Osteocyte (in vitro differentiated cells): ENCODE results near the gene CDH13. TPM values are rescaled to one million over a fixed set of nuclear protein-coding genes. Genes with fewer than 3 reads are reported as not detected.

Source experiments
- DNase-seq: peaks from one replicate; pipeline ENCODE4 v3.0.0; 2021; ENCODE audit warnings: mixed read lengths; ENCODE audit not compliant: unreplicated experiment; ENCODE audit errors: extremely low spot score
- H3K27ac Mint-ChIP-seq: one replicate; pipeline ENCODE4 v1.8.0; 2021; ENCODE audit warnings: mild to moderate bottlenecking, mixed read lengths; ENCODE audit not compliant: unreplicated experiment
- H3K27me3 Mint-ChIP-seq: one replicate; pipeline ENCODE4 v1.8.0; 2021; ENCODE audit warnings: mixed read lengths; ENCODE audit not compliant: unreplicated experiment
- H3K36me3 Mint-ChIP-seq: one replicate; pipeline ENCODE4 v1.8.0; 2021; ENCODE audit warnings: mixed read lengths; ENCODE audit not compliant: unreplicated experiment
- H3K4me1 Mint-ChIP-seq: one replicate; pipeline ENCODE4 v1.8.0; 2021; ENCODE audit warnings: mixed read lengths; ENCODE audit not compliant: unreplicated experiment
- H3K4me3 Mint-ChIP-seq: one replicate; pipeline ENCODE4 v1.8.0; 2021; ENCODE audit warnings: mild to moderate bottlenecking, moderate library complexity, mixed read lengths; ENCODE audit not compliant: unreplicated experiment
- H3K9me3 Mint-ChIP-seq: one replicate; pipeline ENCODE4 v1.8.0; 2021; ENCODE audit warnings: mixed read lengths; ENCODE audit not compliant: unreplicated experiment
- CTCF ChIP-seq: fragments of 200-600 bp; sonication (generic); IDR thresholded peaks from 2 replicates; pipeline ENCODE4 v1.5.0; 2021; ENCODE audit warnings: antibody characterized with exemption, mild to moderate bottlenecking, moderate library complexity
- total RNA-seq: library from RNA; stranded (reverse); gene quantifications from 2 replicates; pipeline ENCODE4 v1.2.1, GENCODE V29; 2021

The CDH13 gene
- total RNA-seq, 1 donor from 2014 or later = 27.0 TPM

- H3K36me3 Mint-ChIP-seq = no peaks in the 10 kb centered on the region
- no peaks in the 10 kb centered on the region for H3K27me3 Mint-ChIP-seq
- no peak for TF ChIP-seq CTCF
- no peak for DNase-seq
- H3K4me1 Mint-ChIP-seq = peaks cover 2% of the 10 kb centered on the region
- H3K9me3 Mint-ChIP-seq = no peaks in the 10 kb centered on the region
- no peak overlapping the region for H3K27ac Mint-ChIP-seq
- no peak overlapping the region for H3K4me3 Mint-ChIP-seq
Measured at GRCh38 chr16:82776470-82777146, 149.8 kb downstream of the CDH13 start.

DNA sequence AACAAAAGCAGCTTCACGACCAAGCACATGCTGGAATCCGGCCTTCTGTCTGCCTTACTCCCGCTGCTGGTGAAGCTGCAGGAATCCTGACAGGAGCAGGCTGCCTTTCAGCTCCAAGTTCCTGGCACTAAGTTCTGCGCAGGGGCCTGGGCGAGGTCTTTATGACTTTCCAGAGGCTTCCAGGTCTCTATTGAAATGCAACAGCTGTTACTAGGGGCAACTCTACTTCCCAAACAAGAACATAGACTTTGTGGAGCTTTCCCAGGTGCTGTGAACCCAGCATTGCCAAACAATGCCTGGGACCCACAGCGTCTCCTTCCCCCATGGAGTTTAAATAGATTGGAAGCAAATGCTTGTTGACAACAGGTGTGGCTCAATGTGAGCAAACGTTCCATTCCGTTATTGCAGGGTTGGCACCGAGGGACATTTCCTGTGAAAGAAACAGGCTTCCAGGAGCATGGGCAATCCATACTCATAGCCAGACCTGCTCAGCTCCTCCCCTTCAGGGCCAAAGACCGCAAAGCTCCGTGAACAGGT lies 156.0 kb downstream of the CDH13 start:
- Mint-ChIP-seq H3K9me3 (no peaks in the 10 kb centered on the region), H3K27ac (no peak overlapping the region), H3K27me3 (no peaks in the 10 kb centered on the region), H3K4me1 (peaks cover 7% of the 10 kb centered on the region), H3K4me3 (no peak overlapping the region), H3K36me3 (no peaks in the 10 kb centered on the region)
- no peak for DNase-seq
- TF ChIP-seq CTCF = no peak

- no peak for DNase-seq
- H3K27me3 Mint-ChIP-seq = no peaks in the 10 kb centered on the region
- no peaks in the 10 kb centered on the region for H3K9me3 Mint-ChIP-seq
- peaks cover 7% of the 10 kb centered on the region for H3K4me1 Mint-ChIP-seq
- TF ChIP-seq CTCF = no peak
- no peak overlapping the region for H3K4me3 Mint-ChIP-seq
- no peaks in the 10 kb centered on the region for H3K36me3 Mint-ChIP-seq
- H3K27ac Mint-ChIP-seq = no peak overlapping the region
Measured at GRCh38 chr16:82783933-82784572, 157.3 kb downstream of the CDH13 start.

GRCh38 chr16:82784573-82784968 lies 157.8 kb downstream of the CDH13 start:
- Mint-ChIP-seq H3K36me3 (no peaks in the 10 kb centered on the region), H3K27ac (peak overlapping the region; percentile 0), H3K4me1 (peaks cover 7% of the 10 kb centered on the region), H3K9me3 (no peaks in the 10 kb centered on the region), H3K27me3 (no peaks in the 10 kb centered on the region), H3K4me3 (no peak overlapping the region)
- DNase-seq = no peak
- no peak for TF ChIP-seq CTCF

DNA sequence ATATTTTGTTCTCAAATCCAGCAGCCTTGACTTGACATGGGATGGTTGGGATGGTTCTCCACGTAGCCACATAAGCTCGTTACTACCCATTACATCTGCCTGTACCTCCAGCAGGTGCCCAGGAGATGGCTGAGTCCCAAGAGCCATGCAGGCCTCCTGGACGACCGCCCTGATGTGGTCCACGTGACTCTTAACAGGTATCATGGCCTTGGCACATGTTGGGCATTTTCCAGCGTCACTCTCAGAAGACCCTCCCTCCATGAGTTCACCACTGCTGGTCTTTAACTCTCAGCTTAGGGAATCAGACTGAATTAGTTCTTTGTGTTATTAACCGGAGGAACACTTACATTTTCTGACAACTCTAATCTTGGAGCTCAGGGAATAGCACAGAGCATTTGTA lies 161.5 kb downstream of the CDH13 start:
- Mint-ChIP-seq H3K27ac (no peak overlapping the region), H3K4me3 (no peak overlapping the region), H3K4me1 (peaks cover 7% of the 10 kb centered on the region), H3K27me3 (no peaks in the 10 kb centered on the region), H3K36me3 (no peaks in the 10 kb centered on the region), H3K9me3 (no peaks in the 10 kb centered on the region)
- TF ChIP-seq CTCF = no peak
- DNase-seq = no peak
